Stimulated activated CD8-positive, alpha-beta memory T cell treated with anti-CD3 and anti-CD28 coated beads, Interleukin-15, amount 100 ng/mL, for 4 hours (primary cell): ENCODE measurements around the gene CLTCL1.
A peak's percentile ranks its signal among the peaks of the same experiment; 100 is the strongest.
"Not testable (repeated sequence)": the region's sequence is repeated elsewhere in the genome, so short reads cannot be mapped to it uniquely, and the experiment has no call there.

Experiments used
- DNase-seq, 2 donors: peaks; one replicate each; pipeline ENCODE4 v3.0.0-alpha.2; 2020; ENCODE audit warnings: low read depth in 2 of 2

The CLTCL1 gene

GRCh38 chr22:19291580-19292457 is at the start of gene CLTCL1:
CLTCL1 (minus strand) TSS chr22:19291719; CDS start chr22:19291641, 78 bp downstream.
- peak; percentile 25 to 51 for DNase-seq

GRCh38 chr22:19337137-19337536 is 45.6 kb upstream of the CLTCL1 start:
- no peak for DNase-seq

DNA sequence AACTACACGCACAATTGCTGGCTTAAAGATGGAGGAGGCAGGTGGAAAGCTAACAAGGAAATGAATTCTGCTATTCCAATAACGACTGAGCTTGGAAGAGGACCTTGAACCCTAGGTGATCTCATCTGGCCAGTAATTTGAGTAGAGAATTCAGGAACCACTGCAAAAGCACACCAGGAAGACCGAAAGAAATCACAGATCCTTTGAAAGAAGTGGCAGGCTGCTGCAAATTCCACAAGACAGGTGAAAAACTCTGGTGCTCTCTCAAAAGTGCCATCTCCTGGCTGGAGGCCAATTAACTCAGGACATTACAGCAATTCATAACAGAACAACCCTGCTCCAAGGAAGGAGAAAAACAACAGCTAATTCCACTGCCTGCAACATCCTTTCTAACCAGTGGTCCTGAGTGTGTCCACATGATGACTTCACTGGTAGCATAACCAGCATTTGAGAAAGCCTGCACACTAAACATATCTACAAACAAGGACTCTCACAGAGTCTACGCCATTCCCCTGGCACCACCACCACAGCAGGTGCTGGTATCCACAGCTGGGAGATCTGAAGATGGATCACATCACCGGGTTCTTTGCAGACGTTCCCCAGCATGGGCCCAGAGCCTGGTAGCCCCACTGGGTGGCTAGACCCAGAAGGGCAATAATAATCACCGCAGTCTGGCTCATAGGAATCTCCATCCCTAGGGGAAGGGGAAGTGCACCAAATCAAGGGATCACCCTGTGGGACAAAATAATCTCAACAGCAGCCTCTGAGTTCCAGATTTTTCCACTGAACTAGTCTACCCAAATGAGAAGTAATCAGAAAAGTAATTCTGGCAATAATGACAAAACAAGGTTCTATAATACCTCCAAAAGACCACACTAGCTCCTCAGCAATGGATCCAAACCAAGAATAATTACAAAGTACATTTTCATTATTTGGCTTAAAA is 44.9 kb upstream of the CLTCL1 start:
- no peak for DNase-seq

DNA sequence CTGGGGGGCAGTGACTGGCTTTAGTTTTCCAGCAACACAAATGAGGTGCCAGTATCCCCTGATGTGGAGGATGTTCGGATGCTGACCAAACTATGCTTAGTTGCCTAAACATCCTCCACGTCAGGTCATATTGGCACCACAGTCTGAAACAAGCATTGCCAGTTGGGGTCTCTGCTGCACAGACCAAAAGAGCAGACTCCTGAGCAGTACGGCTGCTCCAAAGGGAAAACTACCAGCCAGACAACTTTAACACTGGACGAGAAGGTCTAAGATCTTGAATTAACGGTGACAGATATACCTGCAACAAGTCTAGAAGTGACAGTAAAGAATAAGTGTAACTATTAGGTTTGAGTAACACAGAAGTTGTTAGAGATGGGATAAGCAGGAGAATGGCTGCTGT is 40.5 kb upstream of the CLTCL1 start:
- DNase-seq: no peak

DNA sequence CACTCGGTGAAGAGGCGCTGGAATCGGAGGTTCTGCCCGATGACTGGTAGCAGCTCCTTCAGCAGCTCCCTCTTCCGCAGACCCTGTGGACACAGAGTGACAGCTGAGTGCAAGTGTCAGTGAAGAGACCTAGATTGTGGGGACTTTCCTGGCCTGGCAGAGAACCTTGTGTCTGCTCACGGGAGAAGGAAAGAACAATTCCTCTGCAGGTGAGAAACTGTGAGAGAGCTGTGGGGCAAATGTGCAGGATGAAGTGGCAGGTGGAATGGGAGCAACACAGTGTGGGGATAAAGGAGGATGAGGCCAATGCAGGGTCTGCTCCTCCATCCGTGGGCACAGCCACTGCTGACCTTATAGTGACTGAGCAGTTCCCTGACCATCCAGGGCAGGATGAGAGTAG is 40.0 kb upstream of the CLTCL1 start:
- no peak for DNase-seq

GRCh38 chr22:19330865-19331418 is 39.4 kb upstream of the CLTCL1 start:
- no peak for DNase-seq

- not testable (repeated sequence) for DNase-seq
Observed at GRCh38 chr22:19330205-19330604, 38.7 kb upstream of the CLTCL1 start.

DNA sequence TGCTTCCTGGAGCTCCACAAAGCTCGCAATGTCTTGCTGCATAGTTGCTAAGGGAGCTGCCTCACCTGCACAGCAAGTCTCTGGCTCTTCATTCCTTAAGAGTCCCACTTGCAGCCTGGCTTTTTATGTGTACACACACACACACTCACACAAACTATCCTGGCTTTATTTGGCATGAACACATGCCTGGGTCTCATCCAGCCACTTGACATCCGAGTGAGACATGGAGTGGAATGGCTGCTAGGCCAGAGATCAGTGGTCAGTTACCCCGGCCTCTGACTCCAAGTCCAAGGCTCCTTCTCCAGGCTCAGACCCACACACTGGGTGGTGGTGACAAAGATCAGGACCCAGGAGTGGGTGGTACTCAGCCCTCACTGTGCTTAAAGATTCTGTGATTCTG is 37.9 kb upstream of the CLTCL1 start:
- DNase-seq: no peak

DNA sequence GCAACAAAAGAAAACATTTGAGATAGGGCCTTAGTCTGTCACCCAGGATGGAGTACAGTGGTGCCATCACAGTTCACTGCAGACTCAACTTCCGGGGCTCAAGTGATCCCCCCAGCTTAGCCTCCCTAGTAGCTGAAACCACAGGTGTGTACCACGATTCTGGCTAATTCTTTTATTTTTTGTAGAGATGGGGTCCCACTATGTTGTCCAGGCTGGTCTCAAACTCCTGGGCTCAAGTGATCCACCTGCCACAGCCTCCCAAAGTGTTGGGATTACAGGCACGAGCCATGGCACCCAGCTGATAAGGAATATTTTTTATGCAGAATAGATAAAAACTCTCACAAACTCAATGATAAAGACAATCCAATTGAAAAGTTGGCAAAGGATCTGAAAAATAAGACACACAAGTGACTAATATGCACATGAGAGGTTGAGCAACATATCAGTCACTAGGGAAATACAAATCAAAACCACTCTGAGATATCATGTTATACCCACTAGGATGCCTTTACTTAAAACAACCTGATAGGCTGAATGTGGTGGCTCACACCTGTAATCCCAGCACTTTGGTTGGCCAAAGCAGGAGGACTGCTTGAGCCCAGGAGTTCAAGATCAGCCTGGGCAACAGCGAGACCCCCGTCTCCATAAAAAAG is 33.9 kb upstream of the CLTCL1 start:
- DNase-seq: no peak

DNA sequence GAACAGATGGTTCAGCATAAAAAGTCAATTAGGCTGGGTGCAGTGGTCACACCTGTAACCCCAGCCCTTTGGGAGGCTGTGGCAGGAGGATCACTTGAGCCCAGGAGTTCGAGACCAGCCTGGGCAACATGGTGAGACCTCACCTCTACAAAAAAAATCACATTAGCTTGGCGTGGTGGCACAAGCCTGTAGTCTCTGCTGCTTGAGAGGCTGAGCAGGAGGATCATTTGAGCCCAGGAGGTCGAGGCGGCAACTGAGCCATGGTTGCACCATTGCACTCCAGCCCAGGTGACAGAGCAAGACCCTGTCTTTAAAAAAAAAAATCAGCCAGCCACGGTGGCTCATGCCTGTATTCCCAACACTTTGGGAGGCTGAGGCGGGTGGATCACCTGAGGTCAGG is 31.9 kb upstream of the CLTCL1 start:
- not testable (repeated sequence) for DNase-seq

GRCh38 chr22:19321757-19322156 is 30.2 kb upstream of the CLTCL1 start:
- DNase-seq: no peak

- not testable (repeated sequence) for DNase-seq
Observed at GRCh38 chr22:19320136-19320535, 28.6 kb upstream of the CLTCL1 start.

DNA sequence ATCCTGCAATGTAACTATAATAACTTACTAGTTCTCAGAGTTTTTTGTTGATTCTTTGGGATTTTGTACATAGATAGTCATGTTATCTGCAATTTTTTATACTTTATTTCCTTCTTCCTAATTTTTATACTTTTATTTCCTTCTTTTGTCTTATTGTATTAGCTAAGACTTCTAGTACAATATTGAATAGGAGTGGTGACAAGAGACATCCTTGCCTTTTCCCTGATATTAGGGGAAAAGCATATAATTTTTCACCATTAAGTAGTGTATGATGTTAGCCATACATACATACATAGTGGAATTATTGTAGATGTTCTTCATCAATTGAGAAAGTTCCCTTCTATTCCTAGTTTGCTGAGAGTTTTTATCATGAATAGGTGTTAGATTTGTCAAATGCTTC is 27.8 kb upstream of the CLTCL1 start:
- DNase-seq: no peak

- no peak for DNase-seq
Observed at GRCh38 chr22:19317865-19318264, 26.3 kb upstream of the CLTCL1 start.

DNA sequence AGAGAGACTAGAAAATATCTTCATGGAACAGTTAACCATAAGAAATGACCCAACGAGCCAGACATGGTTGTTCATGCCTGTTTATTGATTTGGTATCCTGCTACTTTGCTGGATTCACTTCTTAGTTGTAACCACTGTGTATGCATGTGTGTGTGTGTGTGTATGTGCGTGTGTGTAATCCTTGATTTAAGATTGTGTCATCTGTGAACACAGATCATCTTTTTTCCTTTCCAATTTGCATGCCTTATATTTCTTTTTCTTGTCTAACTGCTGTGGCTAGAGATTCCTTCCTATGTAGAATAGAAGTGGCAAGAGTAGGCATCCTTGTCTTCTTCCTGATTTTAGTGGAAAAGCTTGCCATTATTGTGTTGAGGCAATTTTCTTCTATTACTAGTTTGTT is 16.4 kb upstream of the CLTCL1 start:
- no peak for DNase-seq

DNA sequence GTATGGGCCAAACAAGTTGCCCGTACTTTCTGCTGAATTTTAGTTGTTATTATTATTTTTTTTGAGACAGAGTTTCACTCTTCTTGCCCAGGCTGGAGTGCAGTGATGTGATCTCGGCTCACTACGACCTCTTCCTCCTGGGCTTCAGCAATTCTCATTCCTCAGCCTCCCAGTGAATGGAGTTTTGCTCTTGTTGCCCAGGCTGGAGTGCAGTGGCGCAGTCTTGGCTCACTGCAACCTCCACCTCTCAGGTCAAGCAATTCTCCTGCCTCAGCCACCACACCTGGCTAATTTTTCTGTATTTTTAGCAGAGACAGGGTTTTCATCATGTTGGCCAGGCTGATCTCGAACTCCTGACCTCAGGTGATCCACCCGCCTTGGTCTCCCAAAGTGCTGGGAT is 15.0 kb upstream of the CLTCL1 start:
- not testable (repeated sequence) for DNase-seq

DNA sequence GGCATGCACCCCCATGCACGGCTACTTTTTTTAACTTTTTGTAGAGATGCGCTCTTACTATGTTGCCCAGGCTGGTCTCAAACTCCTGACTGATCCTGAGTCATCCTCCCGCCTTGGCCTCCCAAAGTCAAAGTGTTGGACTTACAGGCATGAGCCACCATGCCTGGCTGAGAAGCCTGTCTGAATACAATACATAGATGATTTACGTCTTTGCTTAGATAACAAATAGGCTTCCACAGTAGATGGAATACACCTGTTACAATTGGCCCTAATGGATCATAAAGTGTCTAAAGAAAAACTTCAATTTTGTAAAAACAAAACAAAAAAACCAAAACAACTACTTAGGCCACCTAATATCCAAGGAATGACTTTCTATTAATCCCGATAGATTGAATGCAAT is 13.0 kb upstream of the CLTCL1 start:
- no peak for DNase-seq

- DNase-seq: no peak
Observed at GRCh38 chr22:19303785-19304184, 12.3 kb upstream of the CLTCL1 start.

GRCh38 chr22:19295733-19296132 is 4.2 kb upstream of the CLTCL1 start:
- no peak for DNase-seq

- no peak for DNase-seq
Observed at GRCh38 chr22:19292458-19293230, 1.1 kb upstream of the CLTCL1 start.

DNA sequence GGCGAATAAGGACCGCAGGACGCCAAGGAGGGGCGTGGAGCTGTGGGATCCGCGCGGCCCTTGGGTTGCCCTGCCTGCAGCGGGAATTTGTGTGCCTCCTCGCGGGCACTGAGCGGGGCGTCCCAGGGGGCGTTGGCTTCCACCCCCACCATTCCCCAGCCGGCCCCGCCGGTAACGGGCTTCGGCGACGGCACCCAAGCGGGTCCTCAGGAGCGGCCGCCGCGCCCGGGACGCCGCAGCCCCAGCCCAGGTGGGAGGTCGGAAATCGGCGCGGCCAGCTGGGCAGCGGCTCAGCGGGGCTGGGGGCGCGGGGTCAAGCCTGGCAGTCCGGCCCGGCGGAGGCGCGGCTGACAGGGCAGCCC is 320 bp downstream of the CLTCL1 start:
- no peak for DNase-seq
